ENCODE data around the gene ZNF385A. TPM values are rescaled to one million over a fixed set of nuclear protein-coding genes. Genes with fewer than 3 reads are reported as not detected.

The ZNF385A gene
- total RNA-seq, 1 experiment from 2014 or later = 17.5 TPM

GRCh38 chr12:54394986-54395385, 10.5 kb upstream of the ZNF385A start:
- no peaks in the 10 kb centered on the region for H3K27me3 ChIP-seq (replicated peaks; ENCODE audit: insufficient read depth, low read depth, low read length, poor library complexity)
- intact Hi-C loops (cut with micrococcal nuclease; ENCODE audit: unreplicated experiment) = no loop called here
- no TSS peak for BruUV-seq (replicated peaks)
- ChIA-PET CTCF (no interaction called here), POLR2A (ENCODE audit: low non-redundant PET) (no interaction called here)
- H3K36me3 ChIP-seq (ENCODE audit: insufficient read depth, low read length, poor library complexity, severe bottlenecking) = peaks cover 54% of the 10 kb centered on the region
- H3K4me1 ChIP-seq (ENCODE audit: insufficient read depth, low read length, poor library complexity, severe bottlenecking) = peaks cover 17% of the 10 kb centered on the region
- TF ChIP-seq CTCF (conservative IDR thresholded peaks at IDR 0.05; ENCODE audit: low read depth, low read length) (no peak), EZH2 (IDR thresholded peaks at IDR 0.05; ENCODE audit: borderline replicate concordance, low read depth, low read length, poor library complexity, severe bottlenecking) (no peak)
- no peaks in the 10 kb centered on the region for H3K9me3 ChIP-seq (ENCODE audit: low read depth, low read length, poor library complexity, severe bottlenecking)
- no peak overlapping the region for H3K4me3 ChIP-seq (ENCODE audit: low read depth, low read length, poor library complexity, severe bottlenecking)
- H3K27ac ChIP-seq (ENCODE audit: low read depth, low read length, poor library complexity, severe bottlenecking) = no peak overlapping the region
- DNase-seq (ENCODE audit: low spot score) = no peak

- peak; percentile 84 for DNase-seq (ENCODE audit: low spot score)
- peaks cover 47% of the 10 kb centered on the region for H3K36me3 ChIP-seq (ENCODE audit: insufficient read depth, low read length, poor library complexity, severe bottlenecking)
- H3K4me1 ChIP-seq (ENCODE audit: insufficient read depth, low read length, poor library complexity, severe bottlenecking) = peaks cover 22% of the 10 kb centered on the region
- ChIA-PET POLR2A (ENCODE audit: low non-redundant PET) (no interaction called here), CTCF (interaction anchor here (1.0 kb wide), 1 partner anchor 15 kb away, joined by 4 read pairs; no protein-coding TSS in a partner anchor)
- peak; percentile 81 for TF ChIP-seq CTCF (conservative IDR thresholded peaks at IDR 0.05; ENCODE audit: low read depth, low read length)
- no peak for TF ChIP-seq EZH2 (IDR thresholded peaks at IDR 0.05; ENCODE audit: borderline replicate concordance, low read depth, low read length, poor library complexity, severe bottlenecking)
- no peaks in the 10 kb centered on the region for H3K9me3 ChIP-seq (ENCODE audit: low read depth, low read length, poor library complexity, severe bottlenecking)
- H3K4me3 ChIP-seq (ENCODE audit: low read depth, low read length, poor library complexity, severe bottlenecking) = no peak overlapping the region
- no peaks in the 10 kb centered on the region for H3K27me3 ChIP-seq (replicated peaks; ENCODE audit: insufficient read depth, low read depth, low read length, poor library complexity)
- intact Hi-C loops (cut with micrococcal nuclease; ENCODE audit: unreplicated experiment) = no loop called here
- no peak overlapping the region for H3K27ac ChIP-seq (ENCODE audit: low read depth, low read length, poor library complexity, severe bottlenecking)
- no TSS peak for BruUV-seq (replicated peaks)
These were observed 9.8 kb upstream of the ZNF385A start for GRCh38 chr12:54394281-54394719.

- no peak overlapping the region for H3K27ac ChIP-seq (ENCODE audit: low read depth, low read length, poor library complexity, severe bottlenecking)
- POLR2A ChIA-PET (ENCODE audit: low non-redundant PET) = no interaction called here
- no TSS peak for BruUV-seq (replicated peaks)
These were observed 9.2 kb upstream of the ZNF385A start for GRCh38 chr12:54393743-54394142.

More at GRCh38 chr12:54393743-54394142, 9.2 kb upstream of the ZNF385A start:
- no peak for TF ChIP-seq EZH2 (IDR thresholded peaks at IDR 0.05; ENCODE audit: borderline replicate concordance, low read depth, low read length, poor library complexity, severe bottlenecking)
- no peak for TF ChIP-seq CTCF (conservative IDR thresholded peaks at IDR 0.05; ENCODE audit: low read depth, low read length)
- Histone ChIP-seq H3K36me3 (ENCODE audit: insufficient read depth, low read length, poor library complexity, severe bottlenecking) (peaks cover 41% of the 10 kb centered on the region), H3K4me3 (ENCODE audit: low read depth, low read length, poor library complexity, severe bottlenecking) (no peak overlapping the region), H3K27me3 (replicated peaks; ENCODE audit: insufficient read depth, low read depth, low read length, poor library complexity) (no peaks in the 10 kb centered on the region), H3K9me3 (ENCODE audit: low read depth, low read length, poor library complexity, severe bottlenecking) (no peaks in the 10 kb centered on the region), H3K4me1 (ENCODE audit: insufficient read depth, low read length, poor library complexity, severe bottlenecking) (peaks cover 27% of the 10 kb centered on the region)
- intact Hi-C loops (cut with micrococcal nuclease; ENCODE audit: unreplicated experiment) = no loop called here
- CTCF ChIA-PET = interaction anchor here (0.6 to 1.0 kb wide), 2 partner anchors 15 to 111 kb away, joined by 4 read pairs; no protein-coding TSS in a partner anchor
- no peak for DNase-seq (ENCODE audit: low spot score)

Measured in A673 (cell line).